HEK293 (cell line): ENCODE results near the gene GRIN2A.

ENCODE experiments used
- CTCF ChIA-PET: fragments of 350-600 bp; formaldehyde crosslinking; extraction: SDS; loops from one replicate; lab custom pipeline; 2021; ENCODE audit warnings: antibody characterized with exemption; lab: Yijun Ruan, JAX
- POLR2A ChIA-PET: fragments of 300-600 bp; formaldehyde crosslinking; extraction: SDS; loops from one replicate; lab custom pipeline; 2020; ENCODE audit warnings: antibody characterized with exemption, inconsistent platforms; lab: Yijun Ruan, JAX
- H3K27ac ChIP-seq: fragments of 200-500 bp; sonication (Bioruptor generic); 2 replicates; pipeline ENCODE4 v1.5.1; 2014; ENCODE audit warnings: low read depth, low read length, control low read depth, inconsistent platforms; ENCODE audit errors: extremely low read depth
- H3K36me3 ChIP-seq, 2 experiments: fragments of 200-500 bp in 1 of 2; sonication (Bioruptor generic) in 1 of 2; 1 replicate in 1 of 2; 2 replicates in 1 of 2; pipeline ENCODE4 v1.5.1; 2014 to 2017; ENCODE audit warnings: inconsistent platforms in 2 of 2, low read length in 2 of 2; ENCODE audit not compliant: control insufficient read depth in 2 of 2, insufficient read depth in 1 of 2
- H3K4me1 ChIP-seq: fragments of 200-500 bp; sonication (Bioruptor generic); 2 replicates; pipeline ENCODE4 v1.5.1; 2014; ENCODE audit warnings: mild to moderate bottlenecking, low read length, inconsistent platforms; ENCODE audit not compliant: control insufficient read depth, insufficient read depth
- H3K4me3 ChIP-seq: 2 replicates; pipeline ENCODE4 v1.5.1; 2011; ENCODE audit warnings: low read depth, mild to moderate bottlenecking, control low read depth, low read length, moderate library complexity
- H3K9me3 ChIP-seq: fragments of 200-500 bp; sonication (Bioruptor generic); 2 replicates; pipeline ENCODE4 v1.5.1; 2014; ENCODE audit warnings: low read depth, low read length, inconsistent platforms; ENCODE audit not compliant: control insufficient read depth, insufficient read depth
- GLI2 ChIP-seq: fragments of 450-650 bp; formaldehyde crosslinking; IDR thresholded peaks from 2 replicates; pipeline ENCODE4; 2017; ENCODE audit warnings: missing biosample characterization, missing genetic modification characterization, low read depth, borderline replicate concordance
- OVOL3 ChIP-seq: fragments of 450-650 bp; formaldehyde crosslinking; IDR thresholded peaks from 2 replicates; pipeline ENCODE4 v1.5.1; 2016; ENCODE audit warnings: missing biosample characterization, missing genetic modification characterization
- PATZ1 ChIP-seq: fragments of 450-650 bp; formaldehyde crosslinking; IDR thresholded peaks from 2 replicates; pipeline ENCODE4 v1.5.1; 2016; ENCODE audit warnings: missing biosample characterization, missing genetic modification characterization
- ZBTB11 ChIP-seq: fragments of 450-650 bp; formaldehyde crosslinking; conservative IDR thresholded peaks from 2 replicates; pipeline ENCODE4 v1.5.1; 2016; ENCODE audit warnings: low read depth, missing biosample characterization, missing genetic modification characterization
- ZBTB44 ChIP-seq: fragments of 450-650 bp; IDR thresholded peaks from 2 replicates; pipeline ENCODE4 v1.5.1; 2018; ENCODE audit warnings: missing biosample characterization, mild to moderate bottlenecking, missing genetic modification characterization
- ZFP37 ChIP-seq: fragments of 450-650 bp; formaldehyde crosslinking; IDR thresholded peaks from 2 replicates; pipeline ENCODE4 v1.5.1; 2016; ENCODE audit warnings: missing biosample characterization, missing genetic modification characterization
- ZIC2 ChIP-seq: fragments of 450-650 bp; formaldehyde crosslinking; IDR thresholded peaks from 2 replicates; pipeline ENCODE4 v1.5.1; 2016; ENCODE audit warnings: missing biosample characterization, missing genetic modification characterization
- ZNF2 ChIP-seq: fragments of 450-650 bp; formaldehyde crosslinking; IDR thresholded peaks from 2 replicates; pipeline ENCODE4 v1.5.1; 2016; ENCODE audit warnings: missing biosample characterization, missing genetic modification characterization
- ZNF211 ChIP-seq: fragments of 450-650 bp; formaldehyde crosslinking; IDR thresholded peaks from 2 replicates; pipeline ENCODE4 v1.5.1; 2016; ENCODE audit warnings: low read depth, missing biosample characterization, missing genetic modification characterization
- ZNF23 ChIP-seq: fragments of 450-650 bp; formaldehyde crosslinking; IDR thresholded peaks from 2 replicates; pipeline ENCODE4 v1.5.1; 2016; ENCODE audit warnings: missing biosample characterization, missing genetic modification characterization, borderline replicate concordance
- ZNF292 ChIP-seq: fragments of 450-650 bp; formaldehyde crosslinking; IDR thresholded peaks from 2 replicates; pipeline ENCODE4 v1.5.1; 2016; ENCODE audit warnings: low read depth, missing biosample characterization, missing genetic modification characterization, borderline replicate concordance
- ZNF335 ChIP-seq: fragments of 450-650 bp; formaldehyde crosslinking; conservative IDR thresholded peaks from 2 replicates; pipeline ENCODE4 v1.5.1; 2016; ENCODE audit warnings: missing biosample characterization, missing genetic modification characterization
- ZNF398 ChIP-seq: fragments of 450-650 bp; formaldehyde crosslinking; IDR thresholded peaks from 2 replicates; pipeline ENCODE4 v1.5.1; 2017; ENCODE audit warnings: missing biosample characterization, missing genetic modification characterization
- ZNF473 ChIP-seq: fragments of 450-650 bp; formaldehyde crosslinking; IDR thresholded peaks from 2 replicates; pipeline ENCODE4 v1.5.1; 2017; ENCODE audit warnings: missing biosample characterization, missing genetic modification characterization
- TF ChIP-seq, protein P1 (sequence below): fragments of 450-650 bp; formaldehyde crosslinking; IDR thresholded peaks from 2 replicates; pipeline ENCODE4 v1.5.1; 2016; ENCODE audit warnings: missing biosample characterization, missing genetic modification characterization, low read depth
- TF ChIP-seq, protein P2 (sequence below): fragments of 450-650 bp; formaldehyde crosslinking; IDR thresholded peaks from 2 replicates; pipeline ENCODE4 v1.5.1; 2017; ENCODE audit warnings: missing biosample characterization, missing genetic modification characterization

GRIN2A gene

DNA sequence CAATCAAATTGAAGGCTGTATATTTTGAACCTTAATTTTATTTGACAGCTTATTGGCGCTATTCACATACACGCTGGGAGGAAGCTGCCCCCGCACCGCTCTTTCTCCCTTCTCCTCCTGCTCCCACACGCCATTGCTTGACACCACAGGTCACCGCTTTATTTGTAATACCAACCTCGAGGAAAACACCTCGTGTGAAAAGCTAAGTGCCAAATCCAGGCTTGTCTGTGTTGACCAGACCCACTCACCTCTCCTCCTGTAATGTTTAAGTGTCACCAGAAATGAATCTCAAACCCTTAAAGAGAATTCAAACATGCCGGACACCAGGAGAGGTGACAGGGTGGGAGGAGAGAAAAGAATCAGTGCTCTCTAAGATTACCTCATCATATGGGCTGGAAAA, 331.4 kb downstream of the GRIN2A start:
- TF ChIP-seq OVOL3 (tag by site-specific recombination), result no peak
- TF ChIP-seq ZIC2 (tag by site-specific recombination), result no peak
- TF ChIP-seq ZNF292 (tag by site-specific recombination), result no peak
- no peak for TF ChIP-seq ZBTB11 (tag by site-specific recombination)
- no peak for TF ChIP-seq ZBTB44 (tag by site-specific recombination)
- TF ChIP-seq ZNF398 (tag by site-specific recombination), result no peak
- TF ChIP-seq ZNF2 (tag by site-specific recombination), result no peak
- no peak for TF ChIP-seq ZNF335 (tag by site-specific recombination)
- no peak for TF ChIP-seq ZFP37 (tag by site-specific recombination)
- TF ChIP-seq ZNF23, result no peak
- TF ChIP-seq ZNF211 (tag by site-specific recombination), result no peak
- TF ChIP-seq, protein P1, sequence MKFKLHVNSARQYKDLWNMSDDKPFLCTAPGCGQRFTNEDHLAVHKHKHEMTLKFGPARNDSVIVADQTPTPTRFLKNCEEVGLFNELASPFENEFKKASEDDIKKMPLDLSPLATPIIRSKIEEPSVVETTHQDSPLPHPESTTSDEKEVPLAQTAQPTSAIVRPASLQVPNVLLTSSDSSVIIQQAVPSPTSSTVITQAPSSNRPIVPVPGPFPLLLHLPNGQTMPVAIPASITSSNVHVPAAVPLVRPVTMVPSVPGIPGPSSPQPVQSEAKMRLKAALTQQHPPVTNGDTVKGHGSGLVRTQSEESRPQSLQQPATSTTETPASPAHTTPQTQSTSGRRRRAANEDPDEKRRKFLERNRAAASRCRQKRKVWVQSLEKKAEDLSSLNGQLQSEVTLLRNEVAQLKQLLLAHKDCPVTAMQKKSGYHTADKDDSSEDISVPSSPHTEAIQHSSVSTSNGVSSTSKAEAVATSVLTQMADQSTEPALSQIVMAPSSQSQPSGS (tag by site-specific recombination), result no peak
- no peak for TF ChIP-seq ZNF473 (tag by site-specific recombination)
- no peak for TF ChIP-seq PATZ1
- TF ChIP-seq GLI2 (tag by site-specific recombination), result no peak
- TF ChIP-seq, protein P2, sequence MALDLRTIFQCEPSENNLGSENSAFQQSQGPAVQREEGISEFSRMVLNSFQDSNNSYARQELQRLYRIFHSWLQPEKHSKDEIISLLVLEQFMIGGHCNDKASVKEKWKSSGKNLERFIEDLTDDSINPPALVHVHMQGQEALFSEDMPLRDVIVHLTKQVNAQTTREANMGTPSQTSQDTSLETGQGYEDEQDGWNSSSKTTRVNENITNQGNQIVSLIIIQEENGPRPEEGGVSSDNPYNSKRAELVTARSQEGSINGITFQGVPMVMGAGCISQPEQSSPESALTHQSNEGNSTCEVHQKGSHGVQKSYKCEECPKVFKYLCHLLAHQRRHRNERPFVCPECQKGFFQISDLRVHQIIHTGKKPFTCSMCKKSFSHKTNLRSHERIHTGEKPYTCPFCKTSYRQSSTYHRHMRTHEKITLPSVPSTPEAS (tag by site-specific recombination), result no peak
- Histone ChIP-seq H3K9me3 (no peaks in the 10 kb centered on the region), H3K4me3 (no peak overlapping the region), H3K27ac (no peak overlapping the region), H3K36me3 (no peaks in the 10 kb centered on the region), H3K4me1 (no peaks in the 10 kb centered on the region)
- ChIA-PET POLR2A (no interaction called here), CTCF (no interaction called here)
